Neural cell (in vitro differentiated cells): ENCODE measurements around the gene RBM20.

Experiments
- EZH2 ChIP-seq: fragments of 200-600, 300-800 bp; shearing (Covaris generic), sonication (generic); IDR thresholded peaks from 2 replicates; pipeline ENCODE4 v1.6.1; 2014; ENCODE audit warnings: antibody characterized with exemption, low read length, borderline replicate concordance, mild to moderate bottlenecking; ENCODE audit not compliant: insufficient read depth, poor library complexity, severe bottlenecking
- MXI1 ChIP-seq: fragments of 450-650 bp; conservative IDR thresholded peaks from 2 replicates; pipeline ENCODE4 v1.6.1; 2014; ENCODE audit warnings: antibody characterized with exemption, mild to moderate bottlenecking; ENCODE audit not compliant: poor library complexity, severe bottlenecking
- POLR2AphosphoS5 ChIP-seq: IDR thresholded peaks from 2 replicates; pipeline ENCODE4 v1.6.1; 2012

- TF ChIP-seq POLR2AphosphoS5 (no peak), EZH2 (no peak), MXI1 (no peak)
Observed at GRCh38 chr10:110812583-110812982, 168.4 kb downstream of the RBM20 start.
